HepG2 (cell line): Measurements from ENCODE around the gene PLEKHG4. TPM values are rescaled to one million over a fixed set of nuclear protein-coding genes. Genes with fewer than 3 reads are reported as not detected.

Experiments used
- ATAC-seq: fragments of 200-7000 bp; cut with Tn5 transposase; 3 replicates; pipeline ENCODE4 v1.9.1; 2020; ENCODE audit warnings: mild to moderate bottlenecking, moderate library complexity
- BruUV-seq: library from RNA; stranded (reverse); fragments of 400-500 nt; replicated peaks from 2 replicates; lab custom pipeline; 2021; lab: Mats Ljungman, UMichigan
- CTCF ChIA-PET: fragments of 300-600 bp; formaldehyde crosslinking; extraction: SDS; loops from one replicate; lab custom pipeline; 2021; ENCODE audit warnings: low total read pairs, inconsistent platforms, low intra/inter-chr PET ratio; lab: Yijun Ruan, JAX
- POLR2A ChIA-PET: fragments of 350-600 bp; sonication (Branson Sonifier 250); formaldehyde crosslinking; loops from one replicate; lab custom pipeline; 2020; ENCODE audit warnings: antibody characterized with exemption, inconsistent platforms; lab: Yijun Ruan, JAX
- DNase-seq: peaks from one replicate; pipeline ENCODE4 v3.0.0-alpha.2; 2015; ENCODE audit warnings: low spot score
- FAIRE-seq: peaks from 3 replicates; lab custom pipeline; 2011; peaks lifted over from hg19 to GRCh38; lab: Jason Lieb, UNC
- H2AFZ ChIP-seq: one replicate; pipeline ENCODE4 v1.6.1; 2011; ENCODE audit warnings: low read length, inconsistent platforms
- H3K27ac ChIP-seq: fragments of 300-600 bp; 3 replicates; pipeline ENCODE4 v1.8.0; 2011; ENCODE audit warnings: mixed run types, mild to moderate bottlenecking, mixed read lengths, low read length, inconsistent platforms; ENCODE audit not compliant: insufficient read depth; ENCODE audit errors: extremely low read length
- H3K27me3 ChIP-seq, 2 experiments: fragments of 200-600 bp in 1 of 2; 2 replicates in 1 of 2; 3 replicates in 1 of 2; pipeline versions ENCODE4 v1.6.0 to v1.8.0; 2011; ENCODE audit warnings: low read length in 2 of 2, mild to moderate bottlenecking in 2 of 2, moderate library complexity in 2 of 2, inconsistent platforms in 1 of 2; ENCODE audit not compliant: insufficient read depth in 2 of 2, control insufficient read depth in 1 of 2
- H3K36me3 ChIP-seq, 2 experiments: fragments of 200-600 bp in 1 of 2; replicated peaks in 1 of 2; 2 replicates in 1 of 2; 3 replicates in 1 of 2; pipeline versions ENCODE4 v1.5.1 to v1.8.0; 2011; ENCODE audit warnings: low read length in 2 of 2, inconsistent platforms in 1 of 2; ENCODE audit not compliant: insufficient read depth in 2 of 2, control insufficient read depth in 1 of 2
- H3K4me1 ChIP-seq: 2 replicates; pipeline ENCODE4 v1.5.1; 2012; ENCODE audit warnings: low read length, inconsistent platforms; ENCODE audit not compliant: insufficient read depth
- H3K4me2 ChIP-seq: 2 replicates; pipeline ENCODE4 v1.6.0; 2011; ENCODE audit warnings: low read depth, low read length, inconsistent platforms
- H3K4me3 ChIP-seq, 3 experiments: fragments of 200-600 bp in 1 of 3; sonication (generic), shearing (Covaris generic) in 1 of 3; replicated peaks in 1 of 3; 2 replicates each; pipeline ENCODE4 v1.5.1; 2011 to 2016; ENCODE audit warnings: low read length in 3 of 3, inconsistent platforms in 2 of 3, low read depth in 2 of 3, mild to moderate bottlenecking in 2 of 3, control low read depth in 1 of 3, mixed read lengths in 1 of 3; ENCODE audit not compliant: insufficient read depth in 1 of 3
- H3K79me2 ChIP-seq: one replicate; pipeline ENCODE4 v1.6.1; 2011; ENCODE audit warnings: low read length, inconsistent platforms; ENCODE audit not compliant: insufficient read depth
- H3K9ac ChIP-seq: 2 replicates; pipeline ENCODE4 v1.6.0; 2011; ENCODE audit warnings: mild to moderate bottlenecking, low read depth, low read length, inconsistent platforms; ENCODE audit not compliant: insufficient read depth
- H3K9me3 ChIP-seq: 2 replicates; pipeline ENCODE4 v1.5.1; 2012; ENCODE audit warnings: mild to moderate bottlenecking, low read length
- H4K20me1 ChIP-seq: 2 replicates; pipeline ENCODE4 v1.6.0; 2011; ENCODE audit warnings: inconsistent platforms, mild to moderate bottlenecking, low read length, moderate library complexity; ENCODE audit not compliant: insufficient read depth
- FOXJ3 ChIP-seq: sonication (generic); formaldehyde crosslinking; IDR thresholded peaks from 2 replicates; pipeline ENCODE4 v1.4.0; 2020; ENCODE audit warnings: missing genetic modification reagents, mild to moderate bottlenecking, borderline replicate concordance
- NFYC ChIP-seq: IDR thresholded peaks from 2 replicates; pipeline ENCODE4 v1.6.1; 2016; ENCODE audit warnings: missing genetic modification reagents, missing compliant biosample characterization
- SMAD3 ChIP-seq: sonication (generic); formaldehyde crosslinking; IDR thresholded peaks from 2 replicates; pipeline ENCODE4 v1.4.0; 2020; ENCODE audit warnings: missing genetic modification reagents
- STAG1 ChIP-seq: sonication (generic); formaldehyde crosslinking; IDR thresholded peaks from 2 replicates; pipeline ENCODE4 v1.4.0; 2020; ENCODE audit warnings: missing genetic modification reagents
- ZNF12 ChIP-seq: sonication (generic); formaldehyde crosslinking; IDR thresholded peaks from 2 replicates; pipeline ENCODE4 v1.5.0; 2020; ENCODE audit warnings: missing genetic modification reagents
- ZNF34 ChIP-seq: sonication (generic); formaldehyde crosslinking; IDR thresholded peaks from 2 replicates; pipeline ENCODE4 v1.4.0; 2020; ENCODE audit warnings: mild to moderate bottlenecking, missing genetic modification reagents, borderline replicate concordance
- WGBS: methylation state at CpG from one replicate; pipeline ENCODE4 v1.1.6; 2017; ENCODE audit warnings: low lambda C conversion rate; 5-methylcytosine and 5-hydroxymethylcytosine counted together
- in situ Hi-C: cut with HindIII; loops from 2 replicates; pipeline ENCODE4 v1.10.0; 2017; ENCODE audit warnings: low pct_unique_long_range_greater_than_20kb; ENCODE audit not compliant: extremely low pct_ligation_motif_present
- intact Hi-C: fragments of 100-400 bp; cut with micrococcal nuclease; formaldehyde crosslinking; loops from one replicate; pipeline ENCODE4 v1.10.0; 2022; ENCODE audit not compliant: unreplicated experiment
- polyA plus RNA-seq, 8 experiments: library from polyadenylated mRNA; depleted of rRNA in 3 of 8; stranded (reverse) in 7 of 8; unstranded in 1 of 8; fragments of >200 nt; fragmentation: Illumina TruSeq in 4 of 8; extraction: Trizol in 4 of 8; gene quantifications; 2 replicates each; pipeline versions ENCODE4 v1.2.1 to v1.2.3, GENCODE V29; 2011 to 2016; ENCODE audit warnings: low read depth in 4 of 8, missing spikeins in 1 of 8, mixed read lengths in 1 of 8; ENCODE audit not compliant: insufficient read depth in 1 of 8
- total RNA-seq, 5 experiments: library from RNA; depleted of rRNA; stranded (reverse); fragments of >200 nt; fragmentation: Illumina TruSeq; extraction: Trizol; gene quantifications; 2 replicates each; pipeline ENCODE4 v1.2.3, GENCODE V29; 2016; ENCODE audit warnings: low read depth in 1 of 5
- TF ChIP-seq, protein P1 (sequence below): IDR thresholded peaks from 2 replicates; pipeline ENCODE4 v1.6.1; 2016; ENCODE audit warnings: missing biosample characterization, missing genetic modification reagents, low read depth
- TF ChIP-seq, protein P2 (sequence below): sonication (generic); formaldehyde crosslinking; IDR thresholded peaks from 2 replicates; pipeline ENCODE4 v1.5.1; 2020; ENCODE audit warnings: mild to moderate bottlenecking, missing genetic modification reagents, moderate library complexity
- TF ChIP-seq, protein P3 (sequence below), 2 experiments: sonication (generic) in 1 of 2; formaldehyde crosslinking in 1 of 2; IDR thresholded peaks; 2 replicates each; pipeline versions ENCODE4 v1.5.1 to v1.6.1; 2011 to 2020; ENCODE audit warnings: borderline replicate concordance in 1 of 2, low read depth in 1 of 2, low read length in 1 of 2, mild to moderate bottlenecking in 1 of 2, missing genetic modification reagents in 1 of 2, moderate library complexity in 1 of 2
- TF ChIP-seq, protein P4 (sequence below): sonication (generic); formaldehyde crosslinking; IDR thresholded peaks from 2 replicates; pipeline ENCODE4 v1.5.0; 2020; ENCODE audit warnings: mild to moderate bottlenecking, missing genetic modification reagents

PLEKHG4 gene
- total and polyA plus RNA-seq, 2 of the 13 experiments (the other 11 are each of a cell fraction or from before 2014, with no cell fraction given), result 7.1 to 13.6 TPM

DNA sequence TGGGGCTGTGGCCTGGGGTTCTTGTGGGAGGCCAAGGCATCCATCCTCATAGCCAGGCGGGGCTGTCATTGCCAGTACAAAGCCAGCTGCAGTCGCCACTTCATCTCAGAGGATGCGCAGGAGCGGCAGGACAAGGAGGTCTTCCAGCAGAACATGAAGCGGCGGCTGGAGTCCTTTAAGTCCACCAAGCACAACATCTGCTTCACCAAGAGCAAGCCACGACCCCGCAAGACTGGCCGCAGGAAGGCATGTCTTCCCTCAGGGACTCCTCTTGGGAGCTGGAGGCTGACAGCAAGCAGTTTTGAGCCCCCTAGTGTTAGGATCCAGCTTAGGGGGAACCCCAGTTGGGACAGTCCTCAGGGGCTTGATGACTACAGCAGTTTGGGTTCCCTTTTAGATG lies 15.1 kb upstream of the PLEKHG4 start:
- Histone ChIP-seq H3K79me2 (no peaks in the 10 kb centered on the region), H3K36me3 (no peaks in the 10 kb centered on the region), H3K27me3 (peaks cover 8 to 40% of the 10 kb centered on the region in 2 experiments; a peak in 4 of 5 replicates), H3K27ac (no peak overlapping the region), H2AFZ (no peak overlapping the region), H3K9me3 (no peaks in the 10 kb centered on the region), H4K20me1 (no peaks in the 10 kb centered on the region), H3K9ac (no peak overlapping the region), H3K4me2 (no peak overlapping the region), H3K4me3 (no peak overlapping the region), H3K4me1 (no peaks in the 10 kb centered on the region)
- no TSS peak for BruUV-seq
- ATAC-seq (peak; percentile 64), DNase-seq (no peak), FAIRE-seq (no peak)
- intact Hi-C loops (no loop called here), in situ Hi-C loops (no loop called here)
- WGBS, result 57% methylated on average over 9 of the region's 9 CpGs
- CTCF ChIA-PET, result interaction anchor here (0.6 kb wide), 1 partner anchor 286 kb away, joined by 3 read pairs; no protein-coding TSS in a partner anchor
- POLR2A ChIA-PET, result interaction anchor here (0.8 kb wide), 1 partner anchor 13 kb away, joined by 3 read pairs; no protein-coding TSS in a partner anchor
- TF ChIP-seq ZNF34 (CRISPR knock-in tag) (no peak), ZNF12 (no peak), NFYC (CRISPR knock-in tag) (no peak), STAG1 (CRISPR knock-in tag) (0 out of 2 replicates have a peak, but pooled peaks have one; percentile 30), SMAD3 (CRISPR knock-in tag) (no peak), FOXJ3 (CRISPR knock-in tag) (no peak)
- TF ChIP-seq, protein P1, sequence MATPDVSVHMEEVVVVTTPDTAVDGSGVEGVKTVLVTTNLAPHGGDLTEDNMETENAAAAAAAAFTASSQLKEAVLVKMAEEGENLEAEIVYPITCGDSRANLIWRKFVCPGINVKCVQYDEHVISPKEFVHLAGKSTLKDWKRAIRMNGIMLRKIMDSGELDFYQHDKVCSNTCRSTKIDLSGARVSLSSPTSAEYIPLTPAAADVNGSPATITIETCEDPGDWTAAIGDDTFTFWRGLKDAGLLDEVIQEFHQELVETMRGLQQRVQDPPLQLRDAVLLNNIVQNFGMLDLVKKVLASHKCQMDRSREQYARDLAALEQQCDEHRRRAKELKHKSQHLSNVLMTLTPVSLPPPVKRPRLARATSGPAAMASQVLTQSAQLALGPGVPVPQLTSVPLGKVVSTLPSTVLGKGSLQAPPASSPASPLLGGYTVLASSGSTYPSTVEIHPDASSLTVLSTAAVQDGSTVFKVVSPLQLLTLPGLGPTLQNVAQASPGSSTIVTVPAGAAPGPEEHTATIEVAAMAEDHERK (CRISPR knock-in tag), result no peak
- TF ChIP-seq, protein P2, sequence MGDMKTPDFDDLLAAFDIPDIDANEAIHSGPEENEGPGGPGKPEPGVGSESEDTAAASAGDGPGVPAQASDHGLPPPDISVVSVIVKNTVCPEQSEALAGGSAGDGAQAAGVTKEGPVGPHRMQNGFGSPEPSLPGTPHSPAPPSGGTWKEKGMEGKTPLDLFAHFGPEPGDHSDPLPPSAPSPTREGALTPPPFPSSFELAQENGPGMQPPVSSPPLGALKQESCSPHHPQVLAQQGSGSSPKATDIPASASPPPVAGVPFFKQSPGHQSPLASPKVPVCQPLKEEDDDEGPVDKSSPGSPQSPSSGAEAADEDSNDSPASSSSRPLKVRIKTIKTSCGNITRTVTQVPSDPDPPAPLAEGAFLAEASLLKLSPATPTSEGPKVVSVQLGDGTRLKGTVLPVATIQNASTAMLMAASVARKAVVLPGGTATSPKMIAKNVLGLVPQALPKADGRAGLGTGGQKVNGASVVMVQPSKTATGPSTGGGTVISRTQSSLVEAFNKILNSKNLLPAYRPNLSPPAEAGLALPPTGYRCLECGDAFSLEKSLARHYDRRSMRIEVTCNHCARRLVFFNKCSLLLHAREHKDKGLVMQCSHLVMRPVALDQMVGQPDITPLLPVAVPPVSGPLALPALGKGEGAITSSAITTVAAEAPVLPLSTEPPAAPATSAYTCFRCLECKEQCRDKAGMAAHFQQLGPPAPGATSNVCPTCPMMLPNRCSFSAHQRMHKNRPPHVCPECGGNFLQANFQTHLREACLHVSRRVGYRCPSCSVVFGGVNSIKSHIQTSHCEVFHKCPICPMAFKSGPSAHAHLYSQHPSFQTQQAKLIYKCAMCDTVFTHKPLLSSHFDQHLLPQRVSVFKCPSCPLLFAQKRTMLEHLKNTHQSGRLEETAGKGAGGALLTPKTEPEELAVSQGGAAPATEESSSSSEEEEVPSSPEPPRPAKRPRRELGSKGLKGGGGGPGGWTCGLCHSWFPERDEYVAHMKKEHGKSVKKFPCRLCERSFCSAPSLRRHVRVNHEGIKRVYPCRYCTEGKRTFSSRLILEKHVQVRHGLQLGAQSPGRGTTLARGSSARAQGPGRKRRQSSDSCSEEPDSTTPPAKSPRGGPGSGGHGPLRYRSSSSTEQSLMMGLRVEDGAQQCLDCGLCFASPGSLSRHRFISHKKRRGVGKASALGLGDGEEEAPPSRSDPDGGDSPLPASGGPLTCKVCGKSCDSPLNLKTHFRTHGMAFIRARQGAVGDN (CRISPR knock-in tag), result peak; percentile 20; the same call in 1 of the 2 replicates
- TF ChIP-seq, protein P3, sequence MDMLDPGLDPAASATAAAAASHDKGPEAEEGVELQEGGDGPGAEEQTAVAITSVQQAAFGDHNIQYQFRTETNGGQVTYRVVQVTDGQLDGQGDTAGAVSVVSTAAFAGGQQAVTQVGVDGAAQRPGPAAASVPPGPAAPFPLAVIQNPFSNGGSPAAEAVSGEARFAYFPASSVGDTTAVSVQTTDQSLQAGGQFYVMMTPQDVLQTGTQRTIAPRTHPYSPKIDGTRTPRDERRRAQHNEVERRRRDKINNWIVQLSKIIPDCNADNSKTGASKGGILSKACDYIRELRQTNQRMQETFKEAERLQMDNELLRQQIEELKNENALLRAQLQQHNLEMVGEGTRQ (IDR thresholded peaks at IDR 0.05; ENCODE audit: low read depth, low read length), result no peak
- TF ChIP-seq, protein P3 (CRISPR knock-in tag; IDR thresholded peaks at IDR 0.05; ENCODE audit: borderline replicate concordance), result no peak
- TF ChIP-seq, protein P4, sequence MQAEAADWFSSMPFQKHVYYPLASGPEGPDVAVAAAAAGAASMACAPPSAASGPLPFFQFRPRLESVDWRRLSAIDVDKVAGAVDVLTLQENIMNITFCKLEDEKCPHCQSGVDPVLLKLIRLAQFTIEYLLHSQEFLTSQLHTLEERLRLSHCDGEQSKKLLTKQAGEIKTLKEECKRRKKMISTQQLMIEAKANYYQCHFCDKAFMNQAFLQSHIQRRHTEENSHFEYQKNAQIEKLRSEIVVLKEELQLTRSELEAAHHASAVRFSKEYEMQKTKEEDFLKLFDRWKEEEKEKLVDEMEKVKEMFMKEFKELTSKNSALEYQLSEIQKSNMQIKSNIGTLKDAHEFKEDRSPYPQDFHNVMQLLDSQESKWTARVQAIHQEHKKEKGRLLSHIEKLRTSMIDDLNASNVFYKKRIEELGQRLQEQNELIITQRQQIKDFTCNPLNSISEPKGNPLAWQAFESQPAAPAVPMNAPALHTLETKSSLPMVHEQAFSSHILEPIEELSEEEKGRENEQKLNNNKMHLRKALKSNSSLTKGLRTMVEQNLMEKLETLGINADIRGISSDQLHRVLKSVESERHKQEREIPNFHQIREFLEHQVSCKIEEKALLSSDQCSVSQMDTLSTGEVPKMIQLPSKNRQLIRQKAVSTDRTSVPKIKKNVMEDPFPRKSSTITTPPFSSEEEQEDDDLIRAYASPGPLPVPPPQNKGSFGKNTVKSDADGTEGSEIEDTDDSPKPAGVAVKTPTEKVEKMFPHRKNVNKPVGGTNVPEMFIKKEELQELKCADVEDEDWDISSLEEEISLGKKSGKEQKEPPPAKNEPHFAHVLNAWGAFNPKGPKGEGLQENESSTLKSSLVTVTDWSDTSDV (CRISPR knock-in tag), result 0 out of 2 replicates have a peak, but pooled peaks have one; percentile 48
